AG04449 (cell line): ENCODE data around the gene RABL2B.

Experiments
- CTCF ChIA-PET: fragments of 350-600 bp; formaldehyde crosslinking; extraction: SDS; loops from one replicate; lab custom pipeline; 2021; ENCODE audit warnings: antibody characterized with exemption; lab: Yijun Ruan, JAX
- POLR2A ChIA-PET: fragments of 400-600, 350-600 bp; formaldehyde crosslinking; extraction: SDS; loops from one replicate; lab custom pipeline; 2020; ENCODE audit warnings: antibody characterized with exemption, inconsistent platforms; lab: Yijun Ruan, JAX
- DNase-seq: peaks from one replicate; pipeline ENCODE4 v3.0.0-alpha.2; 2010; ENCODE audit warnings: low read depth, low spot score
- H3K4me3 ChIP-seq: 2 replicates; pipeline ENCODE4 v1.5.1; 2011; ENCODE audit warnings: low read depth, mild to moderate bottlenecking, control low read depth, low read length
- CTCF ChIP-seq: IDR thresholded peaks from one replicate; pipeline ENCODE4 v1.5.1; 2011; ENCODE audit warnings: mild to moderate bottlenecking, moderate library complexity, low read length, control low read depth, inconsistent platforms; ENCODE audit not compliant: insufficient read depth; ENCODE audit errors: missing control alignments

Gene RABL2B

GRCh38 chr22:50718352-50718709, 65.1 kb downstream of the RABL2B start:
- no peak for TF ChIP-seq CTCF
- H3K4me3 ChIP-seq = no peak overlapping the region
- DNase-seq = no peak
- ChIA-PET POLR2A (no interaction called here), CTCF (no interaction called here)

GRCh38 chr22:50717709-50718351, 65.6 kb downstream of the RABL2B start:
- no peak for DNase-seq
- ChIA-PET POLR2A (no interaction called here), CTCF (no interaction called here)
- H3K4me3 ChIP-seq = no peak overlapping the region
- no peak for TF ChIP-seq CTCF
